Stimulated activated CD8-positive, alpha-beta memory T cell treated with anti-CD3 and anti-CD28 coated beads, Interleukin-2, amount 100 ng/mL, for 1 hour (primary cell): ENCODE measurements around the gene COL4A4.

ENCODE experiments used
- DNase-seq, 2 donors: peaks; one replicate each; pipeline ENCODE4 v3.0.0-alpha.2; 2020; ENCODE audit warnings: low read depth in 2 of 2

The COL4A4 gene

DNA sequence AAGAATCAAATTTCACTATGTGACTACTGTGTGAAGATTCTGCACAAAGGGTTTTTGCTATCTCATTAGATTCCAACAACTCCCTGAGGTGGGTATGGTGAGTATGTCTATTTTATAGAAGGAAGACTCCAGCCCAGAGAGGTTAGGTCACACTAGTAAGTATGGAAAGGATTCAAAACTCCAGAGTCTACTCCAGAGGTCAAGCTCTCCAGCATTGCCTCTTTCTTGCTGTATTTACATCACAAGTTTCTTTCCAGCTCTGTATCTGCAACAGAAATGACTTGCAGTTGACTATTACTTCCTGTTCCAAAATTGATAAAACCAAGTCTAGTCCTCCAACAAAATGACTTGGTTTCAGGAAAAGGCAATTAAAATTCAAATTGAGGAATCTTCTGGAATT is 2.1 kb downstream of the COL4A4 start:
- no peak for DNase-seq

DNA sequence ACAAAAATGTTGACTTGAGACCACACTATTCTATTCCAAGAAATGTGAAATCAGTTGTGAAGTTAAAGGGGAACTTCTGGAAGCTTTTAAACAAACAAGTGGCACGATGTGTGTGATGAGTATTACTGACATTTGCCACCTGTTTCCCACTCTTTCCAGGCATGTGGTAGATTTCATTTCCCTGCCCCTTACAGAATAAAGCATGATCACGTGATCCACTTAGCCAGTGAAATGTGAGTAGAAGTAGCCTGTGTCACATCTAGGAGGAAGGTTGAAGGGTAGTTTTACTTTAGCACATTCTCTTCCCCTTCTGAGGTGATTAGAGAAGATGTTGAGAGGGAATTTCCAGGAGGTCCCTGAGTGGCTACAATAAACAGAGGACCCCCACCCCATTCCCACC is 3.8 kb downstream of the COL4A4 start:
- DNase-seq: no peak

DNA sequence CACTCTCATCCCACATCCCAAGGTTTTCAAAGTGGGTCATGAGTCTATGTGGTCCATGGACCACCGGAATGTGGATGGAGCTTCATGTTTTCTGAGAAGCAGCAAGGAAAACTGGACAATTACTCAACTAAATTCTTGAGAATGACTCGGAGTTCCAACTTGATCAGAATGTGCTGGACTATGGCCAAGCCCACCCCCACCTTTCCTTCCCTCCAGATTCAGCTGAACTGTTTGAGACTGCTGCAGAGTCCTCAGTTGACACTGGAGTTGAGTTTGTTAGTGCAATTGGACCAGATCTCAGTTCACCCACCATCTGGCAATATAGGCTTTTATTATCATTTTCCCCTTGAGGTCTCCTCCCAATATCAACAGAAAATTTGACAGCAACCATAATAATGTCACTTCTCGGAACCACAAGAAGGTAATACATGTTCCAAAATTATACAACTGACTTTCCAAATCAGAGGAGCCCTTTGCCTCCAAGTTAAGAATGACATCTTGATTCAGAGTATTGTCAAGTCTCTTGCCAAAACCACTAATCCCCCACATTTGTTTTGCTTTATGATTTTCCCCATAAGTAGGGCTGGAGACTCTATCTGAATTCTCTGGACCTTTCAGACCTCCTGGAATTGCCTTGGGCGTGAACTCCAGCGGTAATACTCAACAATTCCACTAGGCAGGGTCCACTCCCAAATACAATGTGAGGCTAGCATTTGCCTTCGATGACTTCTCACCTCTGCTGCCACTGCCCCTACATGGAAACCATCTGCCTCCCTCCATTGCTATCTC is 8.8 kb downstream of the COL4A4 start:
- no peak for DNase-seq

DNA sequence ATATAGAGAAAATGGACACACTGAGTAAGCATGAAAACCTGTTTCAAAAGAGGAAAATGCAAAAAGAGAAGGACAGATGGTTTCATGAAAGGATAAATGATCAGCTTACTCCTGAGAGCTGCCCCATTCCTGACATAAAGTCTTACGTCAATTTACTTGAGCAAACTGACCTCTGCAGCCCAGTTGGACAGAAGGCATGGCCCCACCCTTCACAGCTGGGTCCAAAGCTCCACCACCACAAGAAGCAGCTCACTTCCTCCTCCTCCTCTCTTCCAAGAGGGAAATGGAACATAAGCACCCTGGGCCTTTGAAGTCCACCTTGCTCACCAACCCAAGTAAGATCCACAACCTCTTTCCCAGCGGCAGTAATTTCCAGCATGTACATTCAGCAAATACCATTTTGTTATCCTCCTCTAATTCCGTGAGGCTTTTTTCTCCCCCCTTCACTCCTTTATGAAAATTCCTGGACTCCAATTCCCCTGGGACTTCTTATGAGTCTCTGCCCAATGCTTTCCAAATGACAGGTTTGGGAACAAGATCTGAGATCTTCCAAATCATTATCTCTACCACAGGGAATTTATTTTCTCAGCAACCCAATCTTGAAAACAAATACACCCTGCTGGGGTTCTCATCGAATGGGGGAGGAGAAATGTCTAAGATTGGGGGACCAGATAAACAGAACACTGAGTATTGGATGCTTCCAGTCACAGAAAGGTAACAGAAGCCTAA is 10.1 kb downstream of the COL4A4 start:
- DNase-seq: no peak

GRCh38 chr2:227153307-227153706 is 10.7 kb downstream of the COL4A4 start:
- DNase-seq: no peak

- DNase-seq: no peak
Measured at GRCh38 chr2:227152093-227152766, 11.8 kb downstream of the COL4A4 start.

GRCh38 chr2:227150222-227150936 is 13.6 kb downstream of the COL4A4 start:
- DNase-seq: no peak

- no peak for DNase-seq
Measured at GRCh38 chr2:227148106-227148505, 15.9 kb downstream of the COL4A4 start.

DNA sequence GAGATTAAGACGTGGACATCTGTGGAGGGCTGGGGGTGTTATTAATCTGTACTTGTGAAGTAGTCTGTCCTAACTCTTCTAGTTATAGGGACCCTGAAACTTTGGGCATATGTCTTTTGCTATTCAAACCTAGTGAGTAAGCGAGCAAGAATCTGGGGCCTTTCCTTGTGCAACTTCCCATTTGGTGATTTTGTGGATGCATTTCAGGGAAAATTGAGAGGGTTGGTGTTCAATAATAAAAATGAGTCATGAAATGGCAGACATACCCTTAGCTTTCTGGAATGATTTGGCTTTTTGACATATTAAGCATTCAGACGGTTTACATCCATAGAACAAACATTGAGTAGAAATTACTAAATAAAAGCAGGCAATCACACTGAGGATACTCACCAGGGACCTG is 17.0 kb downstream of the COL4A4 start:
- no peak for DNase-seq

DNA sequence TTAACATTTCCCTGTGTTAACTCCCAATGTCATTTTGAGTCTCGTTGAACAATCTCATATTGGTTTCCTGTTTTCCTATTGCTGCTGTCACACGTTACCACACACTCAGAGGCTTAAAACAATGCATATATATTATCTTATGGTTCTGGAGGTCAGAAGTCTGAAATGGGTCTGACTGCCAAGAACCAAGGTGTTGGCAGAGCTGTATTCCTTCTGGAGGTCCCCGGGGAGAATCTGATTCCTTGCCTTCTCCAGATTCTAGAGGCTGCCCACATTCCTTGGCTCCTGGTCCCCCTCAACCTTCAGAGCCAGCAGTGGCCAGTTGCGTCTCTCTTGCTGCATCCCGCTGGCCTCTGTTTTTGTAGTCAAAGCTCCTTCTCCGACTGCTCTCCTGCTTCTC is 17.5 kb downstream of the COL4A4 start:
- DNase-seq: no peak

GRCh38 chr2:227143895-227144294 is 20.1 kb downstream of the COL4A4 start:
- no peak for DNase-seq

DNA sequence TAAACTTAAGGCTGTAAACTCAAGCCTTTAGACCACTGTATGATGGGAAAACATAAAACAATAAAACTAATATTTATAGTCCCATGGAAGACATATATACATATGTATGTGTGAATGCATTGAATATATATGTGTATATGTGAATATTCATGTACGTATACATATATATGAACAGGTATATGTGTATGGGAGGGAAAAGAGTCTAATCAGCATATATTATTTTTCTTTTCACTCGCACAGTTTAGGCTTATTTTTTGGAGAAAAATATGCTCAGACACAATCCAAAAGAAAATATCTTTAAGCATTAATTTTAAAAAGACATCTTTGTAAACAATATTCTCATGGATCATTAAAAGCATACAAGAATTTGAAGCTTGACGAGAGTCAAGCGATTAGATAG is 22.7 kb downstream of the COL4A4 start:
- DNase-seq: no peak

DNA sequence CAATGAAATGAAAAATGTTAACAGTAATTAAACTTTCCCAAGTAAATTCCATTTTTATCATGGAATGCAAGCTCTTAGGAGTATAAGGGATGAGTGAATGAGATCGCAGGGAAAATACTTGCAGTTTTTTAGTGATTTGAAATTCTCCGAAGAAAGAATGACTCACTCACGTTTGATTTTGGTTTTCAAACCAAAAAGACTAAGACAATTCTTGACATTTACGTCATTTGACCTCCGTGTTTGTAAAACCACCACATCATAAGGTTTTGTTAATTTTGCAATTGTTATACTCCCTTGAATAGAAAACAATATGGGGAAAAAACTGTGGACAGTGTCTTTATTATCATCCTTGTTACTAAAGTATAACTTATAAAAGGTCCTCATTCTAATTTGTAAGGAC is 29.4 kb downstream of the COL4A4 start:
- no peak for DNase-seq

DNA sequence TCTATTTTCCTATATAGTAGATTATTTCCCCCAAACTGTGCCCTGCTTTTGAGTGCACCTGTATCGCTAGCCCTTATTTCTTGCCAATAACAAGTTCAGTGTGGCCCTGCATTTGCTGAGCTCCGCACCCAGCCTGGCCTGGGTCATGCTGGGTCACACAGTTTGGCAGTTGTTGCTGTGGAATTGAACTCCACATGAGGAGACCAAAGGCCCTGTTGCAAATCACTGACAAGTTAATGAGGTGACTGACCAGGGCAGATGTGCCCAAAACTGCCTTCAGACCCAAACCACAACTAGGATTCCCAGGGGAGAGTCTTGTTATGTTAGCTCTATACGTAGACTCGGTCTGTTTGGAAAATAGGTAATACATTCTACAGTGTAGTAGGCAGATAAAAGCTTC is 31.0 kb downstream of the COL4A4 start:
- DNase-seq: no peak

GRCh38 chr2:227130636-227131035 is 33.4 kb downstream of the COL4A4 start:
- no peak for DNase-seq

GRCh38 chr2:227127201-227127600 is 36.8 kb downstream of the COL4A4 start:
- DNase-seq: no peak

GRCh38 chr2:227125506-227125905 is 38.5 kb downstream of the COL4A4 start:
- DNase-seq: no peak

DNA sequence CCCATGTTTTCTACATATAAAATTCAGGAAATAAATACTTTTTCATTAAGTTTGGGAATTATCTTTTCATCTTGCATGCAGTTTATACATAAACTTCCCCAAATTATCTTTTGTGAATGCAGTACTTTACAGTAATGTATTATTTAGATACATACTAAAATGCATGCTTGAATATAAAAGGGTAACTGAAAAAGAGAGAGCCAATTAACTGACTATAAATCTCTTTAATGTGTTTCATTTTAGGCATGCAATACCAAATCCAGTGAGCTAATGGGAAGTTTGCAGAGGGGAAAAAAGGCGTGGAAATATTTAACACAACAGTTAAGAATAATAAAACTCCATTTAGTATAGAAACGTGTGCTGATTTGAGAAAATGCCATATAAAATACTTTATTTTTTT is 39.2 kb downstream of the COL4A4 start:
- DNase-seq: no peak

GRCh38 chr2:227123697-227124096 is 40.3 kb downstream of the COL4A4 start:
- DNase-seq: no peak

GRCh38 chr2:227118353-227118752 is 45.7 kb downstream of the COL4A4 start:
- no peak for DNase-seq

DNA sequence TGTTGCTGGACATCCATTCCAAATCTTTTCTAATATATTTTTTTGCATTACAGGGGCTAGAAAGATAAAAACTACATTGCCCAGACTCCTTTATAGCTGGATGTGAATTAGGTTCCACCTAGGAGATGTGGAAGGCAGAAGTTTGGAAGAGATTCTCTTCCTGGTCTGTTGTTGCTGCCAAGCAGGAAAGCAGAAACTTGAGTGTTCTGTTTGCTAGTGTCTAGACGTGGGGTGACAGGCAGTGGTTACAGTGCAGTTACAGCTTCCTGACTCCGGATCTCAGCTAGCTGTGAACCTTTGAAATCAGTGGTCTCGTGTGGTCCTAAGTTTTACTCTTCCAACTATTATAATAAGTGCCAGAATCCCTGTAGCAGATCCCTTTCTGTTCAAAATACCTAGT is 46.2 kb downstream of the COL4A4 start:
- no peak for DNase-seq

- no peak for DNase-seq
Measured at GRCh38 chr2:227117027-227117426, 47.0 kb downstream of the COL4A4 start.
